GM12874 (cell line): ENCODE data around the gene TSKS.

Experiments used
- TF ChIP-seq, protein P1 (sequence below): IDR thresholded peaks from 2 replicates; pipeline ENCODE4 v1.5.1; 2011; ENCODE audit warnings: low read depth, mild to moderate bottlenecking, control low read depth, low read length, moderate library complexity; ENCODE audit not compliant: insufficient read depth

The TSKS gene

DNA sequence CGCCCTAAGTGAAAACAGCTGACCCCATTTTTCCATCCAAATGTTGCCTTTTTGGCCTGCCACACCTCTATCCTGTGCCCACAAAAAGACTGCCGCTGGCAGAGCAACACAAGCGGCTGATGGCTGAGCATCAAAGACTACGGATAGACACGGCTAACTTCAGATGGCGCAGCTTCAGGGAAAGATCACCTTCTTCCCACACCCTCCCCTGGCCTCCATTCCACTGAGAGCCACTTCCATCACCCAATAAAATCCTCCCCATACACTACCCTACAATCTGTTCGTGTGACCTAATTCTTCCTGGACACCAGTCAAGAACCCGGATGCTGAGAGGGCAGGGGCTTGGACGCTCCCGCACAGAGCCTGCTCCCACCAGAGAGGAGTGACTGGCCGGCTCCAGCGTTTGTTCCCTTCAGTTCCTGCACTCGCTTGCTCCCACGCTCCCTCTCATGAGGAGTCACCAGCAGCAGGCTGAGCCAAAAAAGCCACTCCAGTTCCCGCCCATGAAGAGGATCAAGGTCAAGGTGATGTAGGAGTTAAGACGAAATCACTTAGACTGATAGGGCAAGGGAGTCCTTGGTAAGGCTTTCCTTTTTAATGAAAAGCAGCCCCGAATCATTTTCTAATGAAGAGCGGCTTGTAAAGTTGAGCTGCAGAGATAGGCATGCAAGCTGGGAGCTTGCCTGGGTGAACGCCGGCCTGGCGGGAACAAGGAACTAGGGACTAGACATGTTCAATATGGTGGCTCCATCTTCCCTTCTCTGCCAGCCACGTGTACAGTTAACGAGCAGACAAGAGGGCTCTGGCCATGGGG is 35.7 kb downstream of the TSKS start:
- TF ChIP-seq, protein P1, sequence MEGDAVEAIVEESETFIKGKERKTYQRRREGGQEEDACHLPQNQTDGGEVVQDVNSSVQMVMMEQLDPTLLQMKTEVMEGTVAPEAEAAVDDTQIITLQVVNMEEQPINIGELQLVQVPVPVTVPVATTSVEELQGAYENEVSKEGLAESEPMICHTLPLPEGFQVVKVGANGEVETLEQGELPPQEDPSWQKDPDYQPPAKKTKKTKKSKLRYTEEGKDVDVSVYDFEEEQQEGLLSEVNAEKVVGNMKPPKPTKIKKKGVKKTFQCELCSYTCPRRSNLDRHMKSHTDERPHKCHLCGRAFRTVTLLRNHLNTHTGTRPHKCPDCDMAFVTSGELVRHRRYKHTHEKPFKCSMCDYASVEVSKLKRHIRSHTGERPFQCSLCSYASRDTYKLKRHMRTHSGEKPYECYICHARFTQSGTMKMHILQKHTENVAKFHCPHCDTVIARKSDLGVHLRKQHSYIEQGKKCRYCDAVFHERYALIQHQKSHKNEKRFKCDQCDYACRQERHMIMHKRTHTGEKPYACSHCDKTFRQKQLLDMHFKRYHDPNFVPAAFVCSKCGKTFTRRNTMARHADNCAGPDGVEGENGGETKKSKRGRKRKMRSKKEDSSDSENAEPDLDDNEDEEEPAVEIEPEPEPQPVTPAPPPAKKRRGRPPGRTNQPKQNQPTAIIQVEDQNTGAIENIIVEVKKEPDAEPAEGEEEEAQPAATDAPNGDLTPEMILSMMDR, result no peak

DNA sequence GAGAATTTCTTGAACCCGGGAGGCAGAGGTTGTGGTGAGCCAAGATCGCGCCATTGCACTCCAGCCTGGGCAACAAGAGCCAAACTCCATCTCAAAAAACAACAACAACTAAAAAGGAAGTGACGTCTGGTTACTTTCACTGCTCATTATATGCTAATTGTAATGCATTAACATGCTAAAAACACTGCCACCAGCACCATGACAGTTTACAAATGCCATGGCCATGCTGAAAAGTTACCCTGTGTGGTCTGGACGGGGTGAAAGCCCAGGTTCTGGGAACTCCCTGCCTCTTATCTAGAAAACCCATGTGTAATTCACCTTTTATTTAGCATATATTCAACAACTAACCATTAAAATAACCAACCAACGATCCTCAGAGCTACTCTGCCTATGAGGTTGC is 44.1 kb downstream of the TSKS start:
- TF ChIP-seq, protein P1, result no peak

DNA sequence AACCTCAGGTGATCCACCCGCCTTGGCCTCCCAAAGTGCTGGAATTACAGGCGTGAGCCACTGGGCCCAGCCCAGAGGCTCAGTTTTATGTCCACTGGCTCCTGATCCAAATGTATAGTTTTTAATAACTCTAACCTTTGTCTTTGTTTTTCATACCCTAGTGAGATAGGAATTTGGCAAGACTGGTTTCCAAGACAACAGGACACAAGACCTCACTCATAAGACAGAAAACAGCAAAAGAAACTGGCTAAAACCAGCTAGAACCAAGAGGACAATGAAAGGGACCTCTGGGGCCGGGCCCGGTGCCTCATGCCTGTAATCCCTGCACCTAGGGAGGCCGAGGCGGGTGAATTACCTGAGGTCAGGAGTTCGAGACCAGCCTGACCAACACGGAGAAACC is 44.6 kb downstream of the TSKS start:
- TF ChIP-seq, protein P1, result no peak

DNA sequence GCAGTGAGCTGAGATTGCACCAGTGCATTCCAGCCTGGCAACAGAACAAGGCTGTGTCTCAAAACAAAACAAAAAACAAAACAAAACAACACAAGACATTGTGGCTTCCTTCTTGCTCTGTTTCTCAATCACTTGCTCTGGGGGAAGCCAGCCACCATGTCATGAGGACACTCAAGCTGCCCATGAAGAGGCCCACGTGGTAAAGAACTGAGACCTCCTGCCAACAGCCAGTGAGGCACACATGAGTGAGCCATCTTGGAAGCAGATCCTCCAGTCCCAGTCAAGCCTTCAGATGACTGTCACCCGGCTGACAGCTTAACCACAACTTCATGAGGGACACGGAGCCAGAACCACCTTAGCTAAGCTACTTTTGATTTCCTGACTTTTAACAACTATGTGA is 47.0 kb downstream of the TSKS start:
- TF ChIP-seq, protein P1, result no peak

DNA sequence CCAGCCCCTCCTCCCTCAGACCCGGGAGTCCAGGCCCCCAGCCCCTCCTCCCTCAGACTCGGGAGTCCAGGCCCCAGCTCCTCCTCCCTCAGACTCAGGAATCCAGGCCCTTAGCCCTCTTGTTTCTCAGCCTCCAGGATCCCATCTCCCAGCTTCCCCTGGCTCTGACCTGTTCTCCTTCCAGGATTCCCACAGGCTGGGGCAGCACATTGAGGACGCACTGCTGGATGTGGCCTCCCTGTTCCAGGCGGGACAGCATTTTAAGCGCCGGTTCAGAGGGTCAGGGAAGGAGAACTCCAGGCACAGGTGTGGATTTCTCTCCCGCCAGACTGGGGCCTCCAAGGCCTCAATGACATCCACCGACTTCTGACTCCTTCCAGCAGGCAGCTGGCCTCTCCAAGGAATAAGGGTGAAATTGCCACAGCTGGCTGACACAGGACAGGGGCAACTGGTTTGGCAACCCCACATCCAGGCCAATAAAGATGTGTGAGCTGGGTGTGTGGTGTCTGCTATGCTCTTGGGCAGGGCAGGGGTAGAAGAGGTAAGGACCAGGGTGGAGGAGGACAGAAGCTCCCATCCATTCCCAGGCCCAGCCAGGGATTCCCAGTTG is 49.8 kb downstream of the TSKS start:
- TF ChIP-seq, protein P1, result no peak

DNA sequence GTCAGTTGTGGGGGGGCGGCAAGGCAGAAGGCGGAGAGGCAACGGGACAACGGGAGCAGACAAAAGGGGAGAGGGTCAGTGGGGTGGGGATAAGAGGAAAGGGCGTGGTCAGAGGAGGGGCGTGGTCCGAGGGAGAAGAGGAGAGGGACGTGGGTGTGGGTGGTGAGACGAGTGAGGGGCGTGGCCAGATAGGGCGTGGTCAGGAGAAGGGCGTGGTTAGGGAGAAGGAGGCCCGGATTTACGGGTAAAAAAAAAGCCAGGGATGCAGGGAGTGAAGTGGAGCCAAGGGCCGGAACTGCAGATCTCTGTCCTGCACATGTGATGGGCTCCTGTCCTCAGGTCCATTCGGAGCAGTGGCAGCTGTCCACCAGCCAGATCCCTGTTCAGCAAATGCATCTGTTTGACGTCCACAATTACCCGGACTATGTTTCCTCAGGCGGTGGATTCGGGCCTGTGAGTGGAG is 50.7 kb downstream of the TSKS start:
- TF ChIP-seq, protein P1, result no peak

DNA sequence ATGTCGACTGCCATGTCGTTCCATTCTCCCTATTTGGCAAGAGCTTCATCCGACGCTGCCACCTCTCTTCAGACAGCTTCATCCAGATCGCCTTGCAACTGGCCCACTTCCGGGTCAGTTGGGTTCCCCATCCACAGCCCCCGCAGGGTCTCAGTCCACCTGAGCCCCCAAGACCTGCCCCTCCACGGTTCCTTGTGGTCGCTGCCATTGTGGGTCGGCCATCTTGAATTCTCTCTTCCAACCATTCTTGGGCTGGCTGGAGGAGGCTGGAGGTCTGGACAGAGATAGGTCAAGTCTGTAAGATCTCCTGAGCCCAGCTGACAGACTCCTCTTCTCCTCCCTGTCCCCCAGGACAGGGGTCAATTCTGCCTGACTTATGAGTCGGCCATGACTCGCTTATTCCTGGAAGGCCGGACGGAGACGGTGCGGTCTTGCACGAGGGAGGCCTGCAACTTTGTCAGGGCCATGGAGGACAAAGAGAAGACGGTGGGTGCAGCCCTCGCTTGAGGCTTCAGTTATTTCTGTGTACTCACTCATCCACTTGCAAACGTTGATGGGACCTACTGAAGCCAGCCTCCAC is 52.6 kb downstream of the TSKS start:
- TF ChIP-seq, protein P1, result no peak
